CD4-positive, CD25-positive, alpha-beta regulatory T cell (primary cell): Measurements from ENCODE around the gene POLR2H. TPM values are rescaled to one million over a fixed set of nuclear protein-coding genes. Genes with fewer than 3 reads are reported as not detected.

Source experiments
- ATAC-seq, 2 donors: fragments of 150-1000 bp; cut with Tn5 transposase; one replicate each; pipeline ENCODE4 v1.10.0; 2021; ENCODE audit warnings: low read depth in 2 of 2, moderate number of reproducible peaks in 2 of 2, moderate library complexity in 1 of 2
- DNase-seq, 3 donors: peaks; one replicate each; pipeline versions ENCODE4 v3.0.0 to v3.0.0-alpha.2; 2012 to 2022; ENCODE audit warnings: mixed read lengths in 1 of 3
- H3K27ac ChIP-seq: one replicate; pipeline ENCODE4 v1.7.0; 2013; ENCODE audit warnings: mild to moderate bottlenecking, low read length; ENCODE audit not compliant: insufficient read depth, poor library complexity, severe bottlenecking
- H3K27me3 ChIP-seq: one replicate; pipeline ENCODE4 v1.7.0; 2013; ENCODE audit warnings: low read length; ENCODE audit not compliant: control insufficient read depth, insufficient read depth
- H3K36me3 ChIP-seq: one replicate; pipeline ENCODE4 v1.7.0; 2013; ENCODE audit warnings: mild to moderate bottlenecking, low read length, moderate library complexity; ENCODE audit not compliant: control insufficient read depth, insufficient read depth
- H3K4me1 ChIP-seq: 2 replicates; pipeline ENCODE4 v1.7.0; 2013; ENCODE audit warnings: mild to moderate bottlenecking, low read length; ENCODE audit not compliant: insufficient read depth, control insufficient read depth, poor library complexity, severe bottlenecking
- H3K4me3 ChIP-seq: one replicate; pipeline ENCODE4 v1.7.0; 2013; ENCODE audit warnings: low read depth, mild to moderate bottlenecking, low read length, moderate library complexity
- H3K9me3 ChIP-seq, 2 experiments: 1 replicate in 1 of 2; 2 replicates in 1 of 2; pipeline ENCODE4 v1.7.0; 2013; ENCODE audit warnings: low read length in 2 of 2, mild to moderate bottlenecking in 1 of 2, moderate library complexity in 1 of 2; ENCODE audit not compliant: control insufficient read depth in 2 of 2
- H3K27ac Mint-ChIP-seq, 3 donors: one replicate each; pipeline ENCODE4 v1.8.0; 2020 to 2022; ENCODE audit warnings: mild to moderate bottlenecking in 3 of 3, mixed read lengths in 3 of 3, moderate library complexity in 2 of 3
- H3K27me3 Mint-ChIP-seq: one replicate; pipeline ENCODE4 v1.8.0; 2022; ENCODE audit warnings: mild to moderate bottlenecking, mixed read lengths
- H3K36me3 Mint-ChIP-seq: one replicate; pipeline ENCODE4 v1.8.0; 2020; ENCODE audit warnings: mixed read lengths
- H3K4me1 Mint-ChIP-seq, 4 donors: one replicate each; pipeline ENCODE4 v1.8.0; 2020 to 2022; ENCODE audit warnings: mixed read lengths in 4 of 4, mild to moderate bottlenecking in 1 of 4
- H3K4me3 Mint-ChIP-seq, 4 donors: one replicate each; pipeline ENCODE4 v1.8.0; 2020 to 2022; ENCODE audit warnings: mild to moderate bottlenecking in 4 of 4, mixed read lengths in 4 of 4, moderate library complexity in 3 of 4
- H3K9me3 Mint-ChIP-seq, 7 donors: one replicate each; pipeline ENCODE4 v1.8.0; 2020 to 2022; ENCODE audit warnings: mixed read lengths in 7 of 7, mild to moderate bottlenecking in 3 of 7, moderate library complexity in 2 of 7
- polyA plus RNA-seq, 4 donors: library from polyadenylated mRNA; unstranded; fragments of 300-500 nt; fragmentation: Illumina TruSeq; gene quantifications; one replicate each; pipeline ENCODE4 v1.2.3, GENCODE V29; 2021
- total RNA-seq: library from RNA; stranded (reverse); gene quantifications from one replicate; pipeline ENCODE4 v1.2.3, GENCODE V29; 2022

Gene POLR2H
- total and polyA plus RNA-seq, 5 donors from 2014 or later, result 39.4 to 64.9 (median 59.3) TPM

- Histone ChIP-seq H3K4me3 (no peak overlapping the region), H3K36me3 (peaks cover 93% of the 10 kb centered on the region), H3K27ac (no peak overlapping the region), H3K27me3 (no peaks in the 10 kb centered on the region), H3K9me3 (no peaks in the 10 kb centered on the region), H3K4me1 (no peaks in the 10 kb centered on the region)
- ATAC-seq (no peak), DNase-seq (no peak)
- Mint-ChIP-seq H3K4me1 (peaks cover 0 to 12% (median 7%) of the 10 kb centered on the region in 4 donors), H3K9me3 (no peaks in the 10 kb centered on the region), H3K27ac (no peak overlapping the region), H3K4me3 (no peak overlapping the region), H3K36me3 (peaks cover 68% of the 10 kb centered on the region), H3K27me3 (no peaks in the 10 kb centered on the region)
Observed at GRCh38 chr3:184328516-184328915, 33.0 kb upstream of the POLR2H start.

GRCh38 chr3:184332370-184333090, 29.0 kb upstream of the POLR2H start:
- H3K4me1 ChIP-seq, result peaks cover 19% of the 10 kb centered on the region
- peaks cover 63% of the 10 kb centered on the region for H3K36me3 ChIP-seq
- no peak overlapping the region for H3K27ac ChIP-seq
- no peak for DNase-seq
- H3K9me3 Mint-ChIP-seq, result no peaks in the 10 kb centered on the region
- H3K4me3 ChIP-seq, result no peak overlapping the region
- peaks cover 44% of the 10 kb centered on the region for H3K36me3 Mint-ChIP-seq
- H3K27me3 ChIP-seq, result no peaks in the 10 kb centered on the region
- no peak for ATAC-seq
- H3K9me3 ChIP-seq, result no peaks in the 10 kb centered on the region
- peak overlapping the region; percentile 5 to 97 (median 78) for H3K27ac Mint-ChIP-seq
- H3K4me1 Mint-ChIP-seq, result peaks cover 0 to 36% (median 27%) of the 10 kb centered on the region in 4 donors
- H3K27me3 Mint-ChIP-seq, result no peaks in the 10 kb centered on the region
- peak overlapping the region in 1 of 4 donors; percentile 1 for H3K4me3 Mint-ChIP-seq

- H3K27me3 ChIP-seq, result no peaks in the 10 kb centered on the region
- Mint-ChIP-seq H3K9me3 (no peaks in the 10 kb centered on the region), H3K4me3 (peak overlapping the region in 1 of 4 donors; percentile 93), H3K27me3 (no peaks in the 10 kb centered on the region), H3K4me1 (peaks cover 0 to 42% (median 33%) of the 10 kb centered on the region in 4 donors), H3K27ac (peak overlapping the region in 2 of 3 donors; percentile 74 to 97), H3K36me3 (peaks cover 46% of the 10 kb centered on the region)
- ATAC-seq (no peak), DNase-seq (no peak)
- no peaks in the 10 kb centered on the region for H3K9me3 ChIP-seq
- H3K4me3 ChIP-seq, result no peak overlapping the region
- H3K4me1 ChIP-seq, result peaks cover 24% of the 10 kb centered on the region
- H3K36me3 ChIP-seq, result peaks cover 57% of the 10 kb centered on the region
- H3K27ac ChIP-seq, result peak overlapping the region; percentile 94
Observed at GRCh38 chr3:184333190-184333589, 28.3 kb upstream of the POLR2H start.

- H3K9me3 ChIP-seq, result no peaks in the 10 kb centered on the region
- H3K4me3 ChIP-seq, result no peak overlapping the region
- peaks cover 52% of the 10 kb centered on the region for H3K36me3 ChIP-seq
- H3K27me3 ChIP-seq, result no peaks in the 10 kb centered on the region
- ATAC-seq, result no peak
- no peak for DNase-seq
- Mint-ChIP-seq H3K36me3 (peaks cover 41% of the 10 kb centered on the region), H3K9me3 (no peaks in the 10 kb centered on the region), H3K27ac (peak overlapping the region; percentile 81 to 97 (median 92)), H3K4me3 (peak overlapping the region; percentile 3 to 93 (median 42)), H3K27me3 (no peaks in the 10 kb centered on the region), H3K4me1 (peaks cover 0 to 42% (median 34%) of the 10 kb centered on the region in 4 donors)
- H3K4me1 ChIP-seq, result peaks cover 29% of the 10 kb centered on the region
- H3K27ac ChIP-seq, result peak overlapping the region; percentile 94
Observed at GRCh38 chr3:184333700-184334099, 27.8 kb upstream of the POLR2H start.

GRCh38 chr3:184334470-184335158, 26.9 kb upstream of the POLR2H start:
- Histone ChIP-seq H3K9me3 (no peaks in the 10 kb centered on the region), H3K4me3 (no peak overlapping the region), H3K4me1 (peaks cover 29% of the 10 kb centered on the region), H3K36me3 (peaks cover 45% of the 10 kb centered on the region), H3K27me3 (no peaks in the 10 kb centered on the region), H3K27ac (peak overlapping the region; percentile 94)
- peak overlapping the region; percentile 52 to 93 (median 74) for H3K4me3 Mint-ChIP-seq
- H3K4me1 Mint-ChIP-seq, result peaks cover 0 to 47% (median 36%) of the 10 kb centered on the region in 4 donors
- H3K36me3 Mint-ChIP-seq, result peaks cover 34% of the 10 kb centered on the region
- ATAC-seq (peak; percentile 51 to 57), DNase-seq (peak in 2 of 3 donors; percentile 23 to 33)
- no peaks in the 10 kb centered on the region for H3K9me3 Mint-ChIP-seq
- H3K27me3 Mint-ChIP-seq, result no peaks in the 10 kb centered on the region
- H3K27ac Mint-ChIP-seq, result peak overlapping the region; percentile 89 to 97 (median 92)

GRCh38 chr3:184335291-184335660, 26.2 kb upstream of the POLR2H start:
- no peaks in the 10 kb centered on the region for H3K27me3 ChIP-seq
- DNase-seq (peak in 1 of 3 donors; percentile 12), ATAC-seq (no peak)
- H3K4me1 ChIP-seq, result peaks cover 29% of the 10 kb centered on the region
- H3K36me3 ChIP-seq, result peaks cover 39% of the 10 kb centered on the region
- H3K27me3 Mint-ChIP-seq, result no peaks in the 10 kb centered on the region
- H3K27ac Mint-ChIP-seq, result peak overlapping the region; percentile 20 to 97 (median 96)
- H3K4me1 Mint-ChIP-seq, result peaks cover 0 to 47% (median 36%) of the 10 kb centered on the region in 4 donors
- peak overlapping the region; percentile 88 to 93 (median 92) for H3K4me3 Mint-ChIP-seq
- no peaks in the 10 kb centered on the region for H3K9me3 ChIP-seq
- H3K27ac ChIP-seq, result peak overlapping the region; percentile 94
- no peaks in the 10 kb centered on the region for H3K9me3 Mint-ChIP-seq
- H3K36me3 Mint-ChIP-seq, result peaks cover 30% of the 10 kb centered on the region
- peak overlapping the region; percentile 55 for H3K4me3 ChIP-seq

- no peaks in the 10 kb centered on the region for H3K27me3 ChIP-seq
- Mint-ChIP-seq H3K4me1 (peaks cover 0 to 48% (median 38%) of the 10 kb centered on the region in 4 donors), H3K4me3 (peak overlapping the region; percentile 91 to 97 (median 93)), H3K27ac (peak overlapping the region; percentile 93 to 97 (median 97)), H3K36me3 (peaks cover 34% of the 10 kb centered on the region), H3K27me3 (no peaks in the 10 kb centered on the region), H3K9me3 (no peaks in the 10 kb centered on the region)
- peak overlapping the region; percentile 94 for H3K27ac ChIP-seq
- H3K4me1 ChIP-seq, result peaks cover 29% of the 10 kb centered on the region
- H3K4me3 ChIP-seq, result peak overlapping the region; percentile 70
- DNase-seq (peak; percentile 81 to 88 (median 83)), ATAC-seq (peak; percentile 67 to 70)
- H3K9me3 ChIP-seq, result no peaks in the 10 kb centered on the region
- H3K36me3 ChIP-seq, result peaks cover 34% of the 10 kb centered on the region
Observed at GRCh38 chr3:184335661-184336546, 25.6 kb upstream of the POLR2H start.
